ENCODE results near the gene GIGYF1. TPM values are rescaled to one million over a fixed set of nuclear protein-coding genes. Genes with fewer than 3 reads are reported as not detected.

The GIGYF1 gene
- total and polyA plus RNA-seq, 2 of the 13 experiments (the other 11 are each of a cell fraction or from before 2014, with no cell fraction given), result 7.6 to 16.1 TPM

DNA sequence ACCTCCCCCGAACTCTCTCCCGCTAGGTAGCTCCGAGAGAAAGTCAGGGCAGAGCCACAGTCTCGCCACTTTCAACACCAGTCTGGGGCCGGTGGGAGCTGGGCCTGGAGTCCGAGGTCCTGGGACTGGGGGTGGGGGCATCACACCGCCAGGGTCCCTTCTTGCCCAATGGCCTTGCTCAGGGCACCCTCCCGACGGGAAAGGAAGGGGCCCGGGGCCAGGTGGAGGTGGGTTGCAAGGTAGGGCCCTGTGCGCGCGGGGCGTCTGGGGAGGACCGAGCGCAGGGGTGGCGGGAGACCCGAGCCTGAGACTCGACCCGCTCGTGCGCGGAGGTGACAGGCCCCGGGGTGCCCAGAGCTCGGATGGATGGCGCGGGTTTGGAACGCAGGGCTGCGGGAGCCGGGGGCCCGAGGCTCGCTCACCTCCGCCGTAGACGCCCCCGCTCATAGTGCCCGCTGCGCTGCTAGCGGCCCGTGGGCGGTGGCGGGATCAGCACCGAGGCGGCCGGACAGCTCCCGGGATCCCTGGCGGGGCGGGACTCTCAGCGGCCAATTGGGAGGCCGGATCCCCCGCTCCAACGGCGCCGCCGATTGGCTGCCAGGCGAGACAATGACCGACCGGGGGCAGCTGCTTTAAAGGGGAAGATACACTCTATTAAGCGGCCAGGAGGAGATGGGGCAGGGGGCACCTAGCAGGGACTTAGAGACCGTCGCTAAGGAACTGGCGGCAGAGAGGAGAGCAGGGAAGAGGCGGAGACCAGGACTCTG is 38.0 kb downstream of the GIGYF1 start, which contains the start of gene ACTL6B (continued):
- TF ChIP-seq, protein P1, sequence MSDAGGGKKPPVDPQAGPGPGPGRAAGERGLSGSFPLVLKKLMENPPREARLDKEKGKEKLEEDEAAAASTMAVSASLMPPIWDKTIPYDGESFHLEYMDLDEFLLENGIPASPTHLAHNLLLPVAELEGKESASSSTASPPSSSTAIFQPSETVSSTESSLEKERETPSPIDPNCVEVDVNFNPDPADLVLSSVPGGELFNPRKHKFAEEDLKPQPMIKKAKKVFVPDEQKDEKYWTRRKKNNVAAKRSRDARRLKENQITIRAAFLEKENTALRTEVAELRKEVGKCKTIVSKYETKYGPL (CRISPR knock-in tag; IDR thresholded peaks at IDR 0.05), result 0 out of 2 replicates have a peak, but pooled peaks have one; percentile 60
- TF ChIP-seq REPIN1 (CRISPR knock-in tag; IDR thresholded peaks at IDR 0.05; ENCODE audit: borderline replicate concordance, low read depth), result 0 out of 2 replicates have a peak, but pooled peaks have one; percentile 37
- TF ChIP-seq, protein P2, sequence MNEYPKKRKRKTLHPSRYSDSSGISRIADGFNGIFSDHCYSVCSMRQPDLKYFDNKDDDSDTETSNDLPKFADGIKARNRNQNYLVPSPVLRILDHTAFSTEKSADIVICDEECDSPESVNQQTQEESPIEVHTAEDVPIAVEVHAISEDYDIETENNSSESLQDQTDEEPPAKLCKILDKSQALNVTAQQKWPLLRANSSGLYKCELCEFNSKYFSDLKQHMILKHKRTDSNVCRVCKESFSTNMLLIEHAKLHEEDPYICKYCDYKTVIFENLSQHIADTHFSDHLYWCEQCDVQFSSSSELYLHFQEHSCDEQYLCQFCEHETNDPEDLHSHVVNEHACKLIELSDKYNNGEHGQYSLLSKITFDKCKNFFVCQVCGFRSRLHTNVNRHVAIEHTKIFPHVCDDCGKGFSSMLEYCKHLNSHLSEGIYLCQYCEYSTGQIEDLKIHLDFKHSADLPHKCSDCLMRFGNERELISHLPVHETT (CRISPR knock-in tag; conservative IDR thresholded peaks at IDR 0.05), result 0 out of 2 replicates have a peak, but pooled peaks have one; percentile 45
- no peak for TF ChIP-seq FOXM1 (CRISPR knock-in tag; IDR thresholded peaks at IDR 0.05)
- no peak for TF ChIP-seq ZNF703 (CRISPR knock-in tag; IDR thresholded peaks at IDR 0.05; ENCODE audit: borderline replicate concordance)
- TF ChIP-seq ZNF709 (CRISPR knock-in tag; IDR thresholded peaks at IDR 0.05), result peak; percentile 89
- TF ChIP-seq, protein P3, sequence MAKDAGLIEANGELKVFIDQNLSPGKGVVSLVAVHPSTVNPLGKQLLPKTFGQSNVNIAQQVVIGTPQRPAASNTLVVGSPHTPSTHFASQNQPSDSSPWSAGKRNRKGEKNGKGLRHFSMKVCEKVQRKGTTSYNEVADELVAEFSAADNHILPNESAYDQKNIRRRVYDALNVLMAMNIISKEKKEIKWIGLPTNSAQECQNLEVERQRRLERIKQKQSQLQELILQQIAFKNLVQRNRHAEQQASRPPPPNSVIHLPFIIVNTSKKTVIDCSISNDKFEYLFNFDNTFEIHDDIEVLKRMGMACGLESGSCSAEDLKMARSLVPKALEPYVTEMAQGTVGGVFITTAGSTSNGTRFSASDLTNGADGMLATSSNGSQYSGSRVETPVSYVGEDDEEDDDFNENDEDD (CRISPR knock-in tag; IDR thresholded peaks at IDR 0.05; ENCODE audit: borderline replicate concordance), result peak; percentile 47; the same call in 1 of the 2 replicates
- TF ChIP-seq SPEN (CRISPR knock-in tag; IDR thresholded peaks at IDR 0.05; ENCODE audit: low read depth), result peak; percentile 39; the same call in 1 of the 2 replicates
- TF ChIP-seq, protein P4, sequence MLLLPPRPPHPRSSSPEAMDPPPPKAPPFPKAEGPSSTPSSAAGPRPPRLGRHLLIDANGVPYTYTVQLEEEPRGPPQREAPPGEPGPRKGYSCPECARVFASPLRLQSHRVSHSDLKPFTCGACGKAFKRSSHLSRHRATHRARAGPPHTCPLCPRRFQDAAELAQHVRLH (CRISPR knock-in tag; IDR thresholded peaks at IDR 0.05; ENCODE audit: borderline replicate concordance, low read depth), result peak; percentile 70
- peak; percentile 71; the same call in 1 of the 2 replicates for TF ChIP-seq ZNF12 (CRISPR knock-in tag; IDR thresholded peaks at IDR 0.05)
- no peak for TF ChIP-seq SOX6 (IDR thresholded peaks at IDR 0.05)
- TF ChIP-seq SOX6 (CRISPR knock-in tag; IDR thresholded peaks at IDR 0.05), result peak; percentile 69
- TF ChIP-seq POLR2A (IDR thresholded peaks at IDR 0.05; ENCODE audit: insufficient read depth in 1 of 2, low read depth in 2 of 2, low read length in 2 of 2), result no peak
- TF ChIP-seq TOPORS (CRISPR knock-in tag; IDR thresholded peaks at IDR 0.05), result 0 out of 2 replicates have a peak, but pooled peaks have one; percentile 35
- TF ChIP-seq ZNF615 (CRISPR knock-in tag; IDR thresholded peaks at IDR 0.05; ENCODE audit: borderline replicate concordance), result peak; percentile 44; the same call in 1 of the 2 replicates
- TF ChIP-seq, protein P5, sequence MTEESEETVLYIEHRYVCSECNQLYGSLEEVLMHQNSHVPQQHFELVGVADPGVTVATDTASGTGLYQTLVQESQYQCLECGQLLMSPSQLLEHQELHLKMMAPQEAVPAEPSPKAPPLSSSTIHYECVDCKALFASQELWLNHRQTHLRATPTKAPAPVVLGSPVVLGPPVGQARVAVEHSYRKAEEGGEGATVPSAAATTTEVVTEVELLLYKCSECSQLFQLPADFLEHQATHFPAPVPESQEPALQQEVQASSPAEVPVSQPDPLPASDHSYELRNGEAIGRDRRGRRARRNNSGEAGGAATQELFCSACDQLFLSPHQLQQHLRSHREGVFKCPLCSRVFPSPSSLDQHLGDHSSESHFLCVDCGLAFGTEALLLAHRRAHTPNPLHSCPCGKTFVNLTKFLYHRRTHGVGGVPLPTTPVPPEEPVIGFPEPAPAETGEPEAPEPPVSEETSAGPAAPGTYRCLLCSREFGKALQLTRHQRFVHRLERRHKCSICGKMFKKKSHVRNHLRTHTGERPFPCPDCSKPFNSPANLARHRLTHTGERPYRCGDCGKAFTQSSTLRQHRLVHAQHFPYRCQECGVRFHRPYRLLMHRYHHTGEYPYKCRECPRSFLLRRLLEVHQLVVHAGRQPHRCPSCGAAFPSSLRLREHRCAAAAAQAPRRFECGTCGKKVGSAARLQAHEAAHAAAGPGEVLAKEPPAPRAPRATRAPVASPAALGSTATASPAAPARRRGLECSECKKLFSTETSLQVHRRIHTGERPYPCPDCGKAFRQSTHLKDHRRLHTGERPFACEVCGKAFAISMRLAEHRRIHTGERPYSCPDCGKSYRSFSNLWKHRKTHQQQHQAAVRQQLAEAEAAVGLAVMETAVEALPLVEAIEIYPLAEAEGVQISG (CRISPR knock-in tag; IDR thresholded peaks at IDR 0.05), result peak; percentile 62; the same call in 1 of the 2 replicates
- TF ChIP-seq ZNF589 (CRISPR knock-in tag; conservative IDR thresholded peaks at IDR 0.05), result no peak; the same call in 1 of the 2 replicates
- TF ChIP-seq GABPB1 (CRISPR knock-in tag; IDR thresholded peaks at IDR 0.05), result peak; percentile 74
- TF ChIP-seq, protein P6, sequence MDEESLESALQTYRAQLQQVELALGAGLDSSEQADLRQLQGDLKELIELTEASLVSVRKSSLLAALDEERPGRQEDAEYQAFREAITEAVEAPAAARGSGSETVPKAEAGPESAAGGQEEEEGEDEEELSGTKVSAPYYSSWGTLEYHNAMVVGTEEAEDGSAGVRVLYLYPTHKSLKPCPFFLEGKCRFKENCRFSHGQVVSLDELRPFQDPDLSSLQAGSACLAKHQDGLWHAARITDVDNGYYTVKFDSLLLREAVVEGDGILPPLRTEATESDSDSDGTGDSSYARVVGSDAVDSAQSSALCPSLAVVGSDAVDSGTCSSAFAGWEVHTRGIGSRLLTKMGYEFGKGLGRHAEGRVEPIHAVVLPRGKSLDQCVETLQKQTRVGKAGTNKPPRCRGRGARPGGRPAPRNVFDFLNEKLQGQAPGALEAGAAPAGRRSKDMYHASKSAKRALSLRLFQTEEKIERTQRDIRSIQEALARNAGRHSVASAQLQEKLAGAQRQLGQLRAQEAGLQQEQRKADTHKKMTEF (CRISPR knock-in tag; IDR thresholded peaks at IDR 0.05), result peak; percentile 64; the same call in 1 of the 2 replicates

All from HepG2 (cell line).